ENCODE data around the gene COBLL1. TPM values are rescaled to one million over a fixed set of nuclear protein-coding genes. Genes with fewer than 3 reads are reported as not detected.
"Not testable (repeated sequence)": the region's sequence is repeated elsewhere in the genome, so short reads cannot be mapped to it uniquely, and the experiment has no call there.

The COBLL1 gene
- total RNA-seq, 1 donor from 2014 or later = 10.5 TPM

DNA sequence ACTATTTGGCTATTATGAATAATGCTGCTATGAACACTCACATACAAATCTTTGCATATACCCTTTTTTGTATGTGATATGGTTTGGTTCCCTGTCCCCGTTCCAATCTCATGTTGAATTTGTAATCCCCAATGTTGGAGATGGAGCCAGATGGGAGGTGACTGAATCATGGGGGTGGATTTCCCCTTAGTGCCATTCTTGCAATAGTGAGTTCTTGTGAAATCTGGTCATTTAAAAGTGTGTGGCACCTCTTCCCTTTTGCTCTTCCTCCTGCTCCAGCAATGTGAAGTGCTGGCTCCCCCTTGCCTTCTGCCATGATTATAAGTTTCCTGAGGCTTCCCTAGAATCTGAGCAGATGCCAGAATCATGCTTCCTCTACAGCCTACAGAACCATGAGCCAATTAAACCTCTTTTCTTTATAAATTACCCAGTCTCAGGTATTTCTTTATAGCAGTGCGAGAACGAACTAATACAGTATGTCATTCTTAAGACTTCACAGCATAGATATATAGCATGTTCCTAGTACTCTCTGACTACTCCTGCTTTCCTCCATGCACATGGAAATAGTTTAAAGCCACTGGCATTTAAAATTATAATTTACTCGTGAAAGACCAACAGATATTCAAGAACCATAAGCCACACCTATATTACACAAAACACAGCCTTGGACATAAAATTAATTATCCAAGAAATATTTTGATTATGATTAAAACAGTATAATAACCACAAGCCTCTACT is 75.2 kb downstream of the COBLL1 start:
- H3K4me3 ChIP-seq (ENCODE audit: low read depth, low read length) = no peak overlapping the region
- TF ChIP-seq CTCF (IDR thresholded peaks at IDR 0.05; ENCODE audit: insufficient read depth, low read length, severe bottlenecking) = no peak
- H3K27me3 ChIP-seq (ENCODE audit: control insufficient read depth, insufficient read depth, low read length) = no peaks in the 10 kb centered on the region
- no peaks in the 10 kb centered on the region for H3K36me3 ChIP-seq (ENCODE audit: control insufficient read depth, insufficient read depth, low read length)
- no peak for FAIRE-seq
- DNase-seq (ENCODE audit: low read depth) = no peak

- H3K36me3 ChIP-seq (ENCODE audit: control insufficient read depth, insufficient read depth, low read length) = no peaks in the 10 kb centered on the region
- no peak for FAIRE-seq
- TF ChIP-seq CTCF (IDR thresholded peaks at IDR 0.05; ENCODE audit: insufficient read depth, low read length, severe bottlenecking) = no peak
- no peak for DNase-seq (ENCODE audit: low read depth)
- H3K27me3 ChIP-seq (ENCODE audit: control insufficient read depth, insufficient read depth, low read length) = no peaks in the 10 kb centered on the region
- no peak overlapping the region for H3K4me3 ChIP-seq (ENCODE audit: low read depth, low read length)
These were observed 76.6 kb downstream of the COBLL1 start for GRCh38 chr2:164764996-164765395.

- no peak for TF ChIP-seq CTCF (IDR thresholded peaks at IDR 0.05; ENCODE audit: insufficient read depth, low read length, severe bottlenecking)
These were observed 77.1 kb downstream of the COBLL1 start for GRCh38 chr2:164764474-164764873.

DNA sequence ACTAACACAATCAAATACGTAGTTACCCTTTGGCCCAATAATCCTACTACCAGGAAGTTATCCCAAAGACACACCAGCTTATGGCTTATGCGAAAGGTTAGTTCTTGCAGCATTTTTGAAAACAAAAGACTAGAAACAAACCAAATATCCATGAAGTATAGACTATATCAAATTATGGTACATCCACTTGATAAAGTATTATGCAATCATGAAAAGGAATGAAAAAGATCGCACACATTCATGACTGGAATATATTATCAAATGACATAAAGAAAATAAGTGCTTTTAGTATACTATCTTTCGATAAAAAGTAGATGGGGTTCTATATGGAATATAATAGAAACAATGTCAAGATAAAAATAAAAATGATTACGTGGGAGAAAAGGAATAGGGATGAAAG is 78.2 kb downstream of the COBLL1 start:
- TF ChIP-seq CTCF (IDR thresholded peaks at IDR 0.05; ENCODE audit: insufficient read depth, low read length, severe bottlenecking) = no peak
- Histone ChIP-seq H3K27me3 (ENCODE audit: control insufficient read depth, insufficient read depth, low read length) (no peaks in the 10 kb centered on the region), H3K4me3 (ENCODE audit: low read depth, low read length) (no peak overlapping the region), H3K36me3 (ENCODE audit: control insufficient read depth, insufficient read depth, low read length) (no peaks in the 10 kb centered on the region)
- FAIRE-seq = no peak
- DNase-seq (ENCODE audit: low read depth) = no peak

More at GRCh38 chr2:164764474-164764873, 77.1 kb downstream of the COBLL1 start:
- Histone ChIP-seq H3K27me3 (ENCODE audit: control insufficient read depth, insufficient read depth, low read length) (no peaks in the 10 kb centered on the region), H3K36me3 (ENCODE audit: control insufficient read depth, insufficient read depth, low read length) (no peaks in the 10 kb centered on the region), H3K4me3 (ENCODE audit: low read depth, low read length) (no peak overlapping the region)
- no peak for DNase-seq (ENCODE audit: low read depth)
- FAIRE-seq = no peak

GRCh38 chr2:164761737-164762460 is 79.7 kb downstream of the COBLL1 start:
- H3K36me3 ChIP-seq (ENCODE audit: control insufficient read depth, insufficient read depth, low read length) = no peaks in the 10 kb centered on the region
- no peak for TF ChIP-seq CTCF (IDR thresholded peaks at IDR 0.05; ENCODE audit: insufficient read depth, low read length, severe bottlenecking)
- no peak for DNase-seq (ENCODE audit: low read depth)

GRCh38 chr2:164761201-164761600 is 80.4 kb downstream of the COBLL1 start:
- not testable (repeated sequence) for H3K4me3 ChIP-seq (ENCODE audit: low read depth, low read length); H3K27me3 ChIP-seq (ENCODE audit: control insufficient read depth, insufficient read depth, low read length); FAIRE-seq; H3K36me3 ChIP-seq (ENCODE audit: control insufficient read depth, insufficient read depth, low read length); DNase-seq (ENCODE audit: low read depth)

More at GRCh38 chr2:164761737-164762460, 79.7 kb downstream of the COBLL1 start:
- Histone ChIP-seq H3K27me3 (ENCODE audit: control insufficient read depth, insufficient read depth, low read length) (no peaks in the 10 kb centered on the region), H3K4me3 (ENCODE audit: low read depth, low read length) (no peak overlapping the region)
- no peak for FAIRE-seq
